Daoy (cell line): Measurements from ENCODE around the gene PAX5. TPM values are rescaled to one million over a fixed set of nuclear protein-coding genes. Genes with fewer than 3 reads are reported as not detected.
"Not testable (repeated sequence)": the region's sequence is repeated elsewhere in the genome, so short reads cannot be mapped to it uniquely, and the experiment has no call there.

Experiments used
- DNase-seq: peaks from one replicate; pipeline ENCODE4 v3.0.0-alpha.2; 2015; ENCODE audit warnings: low read depth
- total RNA-seq: library from RNA; depleted of rRNA; stranded (reverse); fragments of >200 nt; shearing (Covaris generic); gene quantifications from 2 replicates; pipeline ENCODE4 v1.2.3, GENCODE V29; 2014

Gene PAX5
- total RNA-seq, 1 experiment from 2014 or later, result 0.17 TPM

- no peak for DNase-seq
Observed at GRCh38 chr9:36881316-36881715, 152.8 kb downstream of the PAX5 start.

DNA sequence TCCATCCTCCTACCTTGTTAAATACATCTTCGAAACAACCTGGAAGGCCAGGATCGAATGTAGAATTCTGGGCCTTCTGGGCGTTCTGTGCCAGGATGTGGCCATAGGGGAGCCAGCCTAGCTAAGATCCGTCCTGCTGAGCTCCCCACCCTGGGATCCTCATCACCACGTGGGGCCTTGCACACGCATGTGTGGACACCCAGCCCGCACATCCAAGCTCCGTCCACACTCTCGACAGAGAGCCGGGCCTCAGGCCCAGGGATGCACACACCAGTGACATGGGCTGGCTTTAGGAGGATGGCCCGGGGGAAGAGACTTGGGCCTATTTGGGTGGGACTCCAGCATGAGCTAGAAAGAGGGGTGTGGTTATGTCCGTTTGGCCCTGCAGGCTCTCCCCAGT, 154.0 kb downstream of the PAX5 start:
- DNase-seq, result no peak

GRCh38 chr9:36878986-36879982, 154.8 kb downstream of the PAX5 start:
- DNase-seq, result no peak

DNA sequence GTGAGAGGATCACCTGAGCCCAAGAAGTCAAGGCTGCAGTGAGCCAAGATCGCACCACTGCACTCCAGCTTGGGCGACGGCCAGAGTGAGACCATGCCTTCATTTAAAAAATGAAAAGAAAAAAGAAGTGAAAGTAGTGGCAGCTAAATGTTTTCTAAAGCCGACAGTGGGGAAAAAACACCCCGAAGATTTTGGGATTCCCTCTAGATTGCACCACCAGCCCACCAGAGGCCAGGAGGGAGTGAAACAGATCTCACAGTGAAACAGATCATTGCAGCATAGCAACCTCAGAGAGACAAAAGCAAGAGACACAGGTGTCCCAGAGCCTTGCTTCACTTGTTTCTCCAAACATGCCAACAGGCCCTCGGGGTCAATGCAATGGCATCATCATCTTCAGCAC, 156.8 kb downstream of the PAX5 start:
- no peak for DNase-seq

DNA sequence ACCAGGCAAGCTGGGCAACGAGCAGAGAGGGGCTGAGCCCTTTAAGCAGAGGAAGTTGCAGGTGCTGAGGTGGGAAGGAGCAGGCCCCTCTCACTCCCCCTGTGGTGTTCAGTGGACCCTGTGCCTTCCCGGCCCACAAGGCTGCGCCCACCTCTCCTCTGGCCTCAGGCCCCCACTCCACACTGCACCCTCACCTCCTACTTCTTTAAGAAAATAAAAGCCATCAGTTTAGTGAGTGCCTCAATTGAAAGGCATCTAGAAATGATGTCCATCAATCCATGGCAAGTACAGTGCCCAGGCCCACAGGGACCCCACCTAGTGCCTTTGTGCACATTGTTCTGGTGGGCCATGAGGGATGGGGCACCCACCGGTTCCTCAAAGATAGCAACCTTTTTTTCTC, 158.0 kb downstream of the PAX5 start:
- no peak for DNase-seq

DNA sequence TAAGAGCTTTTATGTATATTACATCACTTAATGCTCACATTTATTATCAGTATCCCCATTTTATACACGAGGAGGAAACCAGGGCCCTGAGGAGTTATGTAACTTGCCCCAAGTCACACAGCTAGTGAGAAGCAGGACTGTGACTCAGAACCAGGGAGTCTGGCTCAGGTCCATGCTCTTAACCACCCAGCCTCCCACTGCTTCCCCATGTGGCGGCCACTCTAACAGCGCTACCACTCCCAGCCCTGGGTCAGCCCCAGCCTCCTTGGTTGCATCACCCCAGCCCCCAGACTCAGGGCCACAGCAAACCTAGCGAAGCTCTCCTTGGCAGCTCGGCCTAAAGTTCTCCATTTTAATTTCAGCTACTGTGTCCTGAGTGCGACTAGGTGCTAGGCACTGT, 159.1 kb downstream of the PAX5 start:
- peak; percentile 83 for DNase-seq

DNA sequence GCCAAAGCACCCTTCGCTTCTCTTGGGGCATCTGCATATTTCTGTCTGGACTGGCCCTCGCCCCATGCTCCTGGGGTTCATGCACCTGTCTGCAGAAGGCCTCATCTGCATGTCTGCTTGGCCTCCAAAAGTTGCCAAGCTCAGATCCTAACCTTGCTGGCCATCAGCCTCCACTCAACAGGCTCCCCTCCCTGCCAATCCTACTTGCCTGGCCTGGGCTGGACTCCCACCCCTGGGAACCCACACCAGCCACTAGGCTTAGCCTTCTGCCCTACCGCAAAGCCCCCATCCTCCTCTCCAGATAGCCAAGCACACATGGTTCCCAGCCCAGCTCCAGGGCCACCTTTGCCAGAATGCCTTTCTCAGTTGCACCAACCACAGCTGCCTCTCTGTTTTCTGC, 159.8 kb downstream of the PAX5 start:
- no peak for DNase-seq

DNA sequence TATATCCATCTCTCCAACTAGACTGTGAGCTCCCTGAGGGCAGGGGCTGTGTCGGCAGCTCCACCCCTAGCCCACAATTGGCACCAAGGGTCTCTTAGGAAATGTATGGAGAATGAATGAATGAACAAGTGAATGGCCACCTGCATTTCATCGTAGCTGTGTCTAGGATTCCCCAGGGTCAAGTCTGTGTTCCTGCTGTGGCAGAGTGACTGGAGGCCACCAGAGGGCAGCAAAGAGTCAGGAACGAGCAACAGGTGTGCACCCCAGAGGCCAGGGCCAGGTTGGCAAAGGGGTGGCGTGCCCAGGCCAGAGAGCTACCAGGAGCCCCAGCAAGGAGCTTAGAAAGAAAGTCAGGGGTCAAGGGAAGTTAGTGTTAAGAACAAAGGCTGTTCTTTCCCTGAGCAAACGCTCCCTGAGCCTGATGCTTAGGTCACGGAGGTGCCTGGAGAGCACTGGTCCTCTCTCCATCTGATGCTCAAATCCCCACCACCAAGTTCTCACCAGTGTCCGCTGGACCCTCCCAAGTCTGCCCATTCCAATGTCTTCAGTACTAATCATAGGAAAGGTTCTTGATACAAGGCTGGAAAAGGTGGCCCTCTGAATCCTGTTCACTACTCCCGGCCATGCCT, 160.7 kb downstream of the PAX5 start:
- DNase-seq, result peak; percentile 79

DNA sequence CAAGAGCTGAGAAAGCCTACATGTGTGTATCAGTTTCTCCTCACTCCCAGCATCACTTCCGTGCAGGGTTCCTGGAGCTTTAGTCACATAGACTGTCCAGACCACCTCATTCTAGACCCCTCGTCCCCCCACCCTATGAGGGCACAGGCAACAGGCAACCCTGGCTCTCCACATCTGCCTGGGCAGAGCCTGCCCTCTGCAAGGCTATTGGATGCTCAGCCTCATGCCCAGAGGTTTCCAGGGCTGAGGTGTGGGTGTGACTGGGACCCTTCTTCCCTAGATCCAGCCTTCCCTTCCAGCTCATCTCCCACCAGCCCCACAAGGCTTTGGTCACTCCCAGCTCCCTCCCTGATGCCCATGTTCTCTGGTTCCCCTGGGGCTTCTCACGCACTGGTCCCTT, 161.4 kb downstream of the PAX5 start:
- DNase-seq, result no peak

DNA sequence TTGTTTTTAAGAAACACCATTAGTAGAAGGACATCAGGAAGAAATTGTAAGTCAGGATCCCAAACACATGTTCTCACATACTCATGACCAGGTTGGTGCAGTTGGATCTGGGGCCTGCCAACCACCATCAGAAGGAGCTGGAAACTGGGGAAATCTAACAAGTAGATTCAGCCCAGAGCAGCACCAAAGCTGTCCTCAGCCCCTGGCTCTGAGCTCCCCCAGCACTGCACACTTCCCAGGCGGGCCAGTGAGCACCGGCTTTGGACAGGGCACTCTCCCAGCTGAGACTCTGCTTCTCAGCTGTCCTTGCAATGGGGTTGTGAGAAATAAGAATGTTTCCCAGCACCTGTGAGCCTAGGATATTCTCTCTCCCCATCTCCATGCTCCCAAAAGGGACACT, 162.5 kb downstream of the PAX5 start:
- DNase-seq, result no peak

GRCh38 chr9:36870960-36871359, 163.1 kb downstream of the PAX5 start:
- no peak for DNase-seq

DNA sequence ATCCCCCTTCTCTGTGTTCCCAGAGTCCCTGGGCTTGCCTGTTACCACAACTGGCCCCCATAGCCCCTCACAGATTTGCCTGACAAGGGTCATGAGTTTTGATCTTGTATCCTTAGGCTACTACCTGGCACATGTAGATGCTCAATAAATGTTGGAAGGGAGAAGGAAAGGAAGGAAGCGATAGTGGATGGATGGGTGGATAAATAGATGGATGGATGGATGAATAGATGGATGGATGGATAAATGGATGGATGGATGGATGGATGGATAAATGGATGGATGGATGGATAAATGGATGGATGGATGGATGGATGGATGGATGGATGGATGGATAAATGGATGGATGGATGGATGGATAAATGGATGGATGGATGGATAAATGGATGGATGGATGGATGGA, 164.5 kb downstream of the PAX5 start:
- not testable (repeated sequence) for DNase-seq

- no peak for DNase-seq
Observed at GRCh38 chr9:36868586-36869282, 165.3 kb downstream of the PAX5 start.

- DNase-seq, result no peak
Observed at GRCh38 chr9:36867672-36868471, 166.2 kb downstream of the PAX5 start.

GRCh38 chr9:36867241-36867640, 166.8 kb downstream of the PAX5 start:
- no peak for DNase-seq

DNA sequence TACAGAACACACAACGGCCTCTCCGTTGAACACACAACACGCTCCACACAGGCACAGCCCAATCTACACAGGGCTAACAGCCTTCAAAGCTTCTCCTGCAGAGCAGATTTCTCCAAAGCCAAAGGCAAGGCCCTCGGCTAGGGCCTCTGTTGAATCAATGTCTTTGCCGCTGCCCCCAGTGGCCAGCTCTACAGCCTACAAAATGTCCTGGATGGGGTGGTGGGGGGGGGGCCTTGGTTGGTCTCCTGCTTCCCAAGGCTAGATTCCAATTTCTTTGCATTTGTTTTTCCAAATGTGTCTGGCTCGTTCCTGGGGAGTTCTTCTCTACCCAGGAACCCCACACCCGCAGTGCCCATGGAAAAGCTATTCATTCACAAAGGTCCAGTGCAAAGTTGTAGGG, 167.2 kb downstream of the PAX5 start:
- no peak for DNase-seq

GRCh38 chr9:36865731-36866635, 168.1 kb downstream of the PAX5 start:
- DNase-seq, result no peak

GRCh38 chr9:36864491-36865410, 169.3 kb downstream of the PAX5 start:
- DNase-seq, result no peak
